NCI-H1105 (cell line): ENCODE data around the gene ESYT2.

Experiments used
- DNase-seq: peaks from one replicate; lab custom pipeline; 2025; lab: John Stamatoyannopoulos, UW

Gene ESYT2

GRCh38 chr7:158803367-158803969 is 25.8 kb downstream of the ESYT2 start:
- DNase-seq: no peak

GRCh38 chr7:158802535-158803366 is 26.6 kb downstream of the ESYT2 start:
- no peak for DNase-seq

- no peak for DNase-seq
Observed at GRCh38 chr7:158798741-158799140, 30.6 kb downstream of the ESYT2 start.

- no peak for DNase-seq
Observed at GRCh38 chr7:158796667-158797066, 32.6 kb downstream of the ESYT2 start.

GRCh38 chr7:158795272-158795671 is 34.0 kb downstream of the ESYT2 start:
- DNase-seq: no peak

- no peak for DNase-seq
Observed at GRCh38 chr7:158791107-158791506, 38.2 kb downstream of the ESYT2 start.

- DNase-seq: no peak
Observed at GRCh38 chr7:158789842-158790241, 39.5 kb downstream of the ESYT2 start.

- no peak for DNase-seq
Observed at GRCh38 chr7:158786898-158787297, 42.4 kb downstream of the ESYT2 start.

GRCh38 chr7:158784270-158784669 is 45.0 kb downstream of the ESYT2 start:
- no peak for DNase-seq

GRCh38 chr7:158783595-158783994 is 45.7 kb downstream of the ESYT2 start:
- no peak for DNase-seq

- no peak for DNase-seq
Observed at GRCh38 chr7:158782761-158783401, 46.4 kb downstream of the ESYT2 start.

- DNase-seq: no peak
Observed at GRCh38 chr7:158781974-158782664, 47.2 kb downstream of the ESYT2 start.

- DNase-seq: no peak
Observed at GRCh38 chr7:158781217-158781973, 47.9 kb downstream of the ESYT2 start.

GRCh38 chr7:158779061-158780000 is 50.0 kb downstream of the ESYT2 start:
- DNase-seq: no peak

GRCh38 chr7:158778471-158778870 is 50.8 kb downstream of the ESYT2 start:
- no peak for DNase-seq

GRCh38 chr7:158777793-158778192 is 51.5 kb downstream of the ESYT2 start:
- no peak for DNase-seq

GRCh38 chr7:158776474-158776873 is 52.8 kb downstream of the ESYT2 start:
- no peak for DNase-seq

- no peak for DNase-seq
Observed at GRCh38 chr7:158774952-158775351, 54.4 kb downstream of the ESYT2 start.

- no peak for DNase-seq
Observed at GRCh38 chr7:158772916-158773315, 56.4 kb downstream of the ESYT2 start.

GRCh38 chr7:158771213-158771834 is 58.0 kb downstream of the ESYT2 start:
- DNase-seq: no peak
